ENCODE data around the gene BCL11B. TPM values are rescaled to one million over a fixed set of nuclear protein-coding genes. Genes with fewer than 3 reads are reported as not detected.

BCL11B gene
- total and polyA plus RNA-seq, 2 donors (not counting 1 experiment from before 2014, with no cell fraction given): 0.33 to 0.42 TPM

DNA sequence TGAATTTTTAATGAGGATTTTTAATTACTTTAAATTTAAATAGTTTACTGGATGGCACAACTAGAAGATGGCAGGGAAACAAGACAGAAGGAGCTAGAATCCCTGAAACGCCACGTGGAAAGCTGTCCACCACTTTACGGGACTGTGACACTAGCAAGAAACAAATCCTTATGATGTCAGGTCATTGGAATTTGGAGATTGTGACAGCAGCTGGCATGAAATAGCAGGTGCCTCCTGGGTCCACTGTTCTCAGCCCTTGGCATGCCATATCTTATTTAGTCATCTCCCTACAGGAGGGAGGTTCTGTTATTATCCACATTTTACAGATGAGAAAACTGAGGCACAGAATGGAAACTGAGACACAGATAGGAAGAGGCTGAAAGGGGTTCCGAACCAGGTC, 113.8 kb downstream of the BCL11B start:
- Mint-ChIP-seq H3K27me3 (no peaks in the 10 kb centered on the region), H3K4me3 (no peak overlapping the region), H3K27ac (no peak overlapping the region), H3K9me3 (ENCODE audit: insufficient read depth) (no peaks in the 10 kb centered on the region), H3K4me1 (no peaks in the 10 kb centered on the region)
- Histone ChIP-seq H3K4me1 (ENCODE audit: control insufficient read depth in 2 of 2, insufficient read depth in 2 of 2, low read length in 2 of 2) (no peaks in the 10 kb centered on the region), H4K20me1 (ENCODE audit: control insufficient read depth, insufficient read depth, low read length, poor library complexity, severe bottlenecking) (no peaks in the 10 kb centered on the region), H2AFZ (ENCODE audit: insufficient read depth, low read depth, low read length, poor library complexity, severe bottlenecking) (no peak overlapping the region), H3K79me2 (ENCODE audit: control insufficient read depth, insufficient read depth, low read length) (no peaks in the 10 kb centered on the region), H3K9ac (ENCODE audit: low read length) (no peak overlapping the region), H3K9me3 (ENCODE audit: control extremely low read depth in 1 of 3, control insufficient read depth in 2 of 3, insufficient read depth in 1 of 3, low read length in 2 of 3) (peaks cover 0 to 19% (median 0%) of the 10 kb centered on the region in 3 donors), H3K27ac (ENCODE audit: low read length in 2 of 2) (no peak overlapping the region), H3K36me3 (replicated peaks in 1 of 2; ENCODE audit: control extremely low read depth in 1 of 2, control insufficient read depth in 1 of 2, extremely low read depth in 1 of 2, insufficient read depth in 2 of 2, low read length in 1 of 2) (no peaks in the 10 kb centered on the region), H3K27me3 (replicated peaks in 1 of 4; ENCODE audit: control extremely low read depth in 1 of 4, control insufficient read depth in 3 of 4, insufficient read depth in 4 of 4, low read length in 3 of 4) (no peaks in the 10 kb centered on the region), H3K4me2 (replicated peaks; ENCODE audit: low read depth, low read length, poor library complexity, severe bottlenecking) (no peak overlapping the region), H3K4me3 (ENCODE audit: control extremely low read depth in 1 of 5, extremely low read depth in 1 of 5, insufficient read depth in 1 of 5, low read depth in 2 of 5, low read length in 4 of 5) (no peak overlapping the region)
- ChIA-PET CTCF (no interaction called here), POLR2A (no interaction called here)
- TF ChIP-seq EZH2 (IDR thresholded peaks at IDR 0.05; ENCODE audit: borderline replicate concordance, insufficient read depth, low read depth, low read length, poor library complexity, severe bottlenecking): no peak
- WGBS (ENCODE audit: insufficient coverage): 86% methylated on average over 4 of the region's 4 CpGs
- ATAC-seq (ENCODE audit: low read depth) (no peak), DNase-seq (no peak)
- intact Hi-C loops (cut with micrococcal nuclease): no loop called here

DNA sequence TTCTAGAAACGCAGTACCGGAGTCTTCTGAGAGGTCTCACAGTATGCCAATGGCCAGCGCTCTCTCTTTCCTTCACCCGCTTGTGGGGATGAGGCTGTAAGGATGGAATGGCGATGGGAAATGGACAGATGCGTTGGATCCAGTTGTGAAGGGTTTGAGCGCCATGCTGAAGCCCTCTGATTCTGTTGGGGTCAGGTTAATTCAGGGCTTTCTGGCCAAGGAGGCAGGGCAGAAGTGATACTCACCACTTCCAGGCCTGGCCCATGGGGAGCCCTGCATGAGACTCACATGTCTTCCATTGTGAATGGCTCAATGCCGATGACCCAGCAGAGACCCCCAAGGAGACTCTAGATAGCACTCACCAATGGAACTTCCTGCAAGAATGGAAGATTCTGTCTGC, 114.3 kb downstream of the BCL11B start:
- Mint-ChIP-seq H3K27me3 (no peaks in the 10 kb centered on the region), H3K4me1 (no peaks in the 10 kb centered on the region), H3K9me3 (ENCODE audit: insufficient read depth) (no peaks in the 10 kb centered on the region), H3K27ac (no peak overlapping the region), H3K4me3 (no peak overlapping the region)
- Histone ChIP-seq H3K36me3 (replicated peaks in 1 of 2; ENCODE audit: control extremely low read depth in 1 of 2, control insufficient read depth in 1 of 2, extremely low read depth in 1 of 2, insufficient read depth in 2 of 2, low read length in 1 of 2) (no peaks in the 10 kb centered on the region), H3K27me3 (replicated peaks in 1 of 4; ENCODE audit: control extremely low read depth in 1 of 4, control insufficient read depth in 3 of 4, insufficient read depth in 4 of 4, low read length in 3 of 4) (no peaks in the 10 kb centered on the region), H3K4me3 (ENCODE audit: control extremely low read depth in 1 of 5, extremely low read depth in 1 of 5, insufficient read depth in 1 of 5, low read depth in 2 of 5, low read length in 4 of 5) (no peak overlapping the region), H3K27ac (ENCODE audit: low read length in 2 of 2) (no peak overlapping the region), H4K20me1 (ENCODE audit: control insufficient read depth, insufficient read depth, low read length, poor library complexity, severe bottlenecking) (no peaks in the 10 kb centered on the region), H3K4me2 (replicated peaks; ENCODE audit: low read depth, low read length, poor library complexity, severe bottlenecking) (no peak overlapping the region), H2AFZ (ENCODE audit: insufficient read depth, low read depth, low read length, poor library complexity, severe bottlenecking) (no peak overlapping the region), H3K9me3 (ENCODE audit: control extremely low read depth in 1 of 3, control insufficient read depth in 2 of 3, insufficient read depth in 1 of 3, low read length in 2 of 3) (peaks cover 0 to 19% (median 0%) of the 10 kb centered on the region in 3 donors), H3K79me2 (ENCODE audit: control insufficient read depth, insufficient read depth, low read length) (no peaks in the 10 kb centered on the region), H3K4me1 (ENCODE audit: control insufficient read depth in 2 of 2, insufficient read depth in 2 of 2, low read length in 2 of 2) (no peaks in the 10 kb centered on the region), H3K9ac (ENCODE audit: low read length) (no peak overlapping the region)
- no peak for DNase-seq
- no peak for TF ChIP-seq EZH2 (IDR thresholded peaks at IDR 0.05; ENCODE audit: borderline replicate concordance, insufficient read depth, low read depth, low read length, poor library complexity, severe bottlenecking)
- TF ChIP-seq, protein P1, sequence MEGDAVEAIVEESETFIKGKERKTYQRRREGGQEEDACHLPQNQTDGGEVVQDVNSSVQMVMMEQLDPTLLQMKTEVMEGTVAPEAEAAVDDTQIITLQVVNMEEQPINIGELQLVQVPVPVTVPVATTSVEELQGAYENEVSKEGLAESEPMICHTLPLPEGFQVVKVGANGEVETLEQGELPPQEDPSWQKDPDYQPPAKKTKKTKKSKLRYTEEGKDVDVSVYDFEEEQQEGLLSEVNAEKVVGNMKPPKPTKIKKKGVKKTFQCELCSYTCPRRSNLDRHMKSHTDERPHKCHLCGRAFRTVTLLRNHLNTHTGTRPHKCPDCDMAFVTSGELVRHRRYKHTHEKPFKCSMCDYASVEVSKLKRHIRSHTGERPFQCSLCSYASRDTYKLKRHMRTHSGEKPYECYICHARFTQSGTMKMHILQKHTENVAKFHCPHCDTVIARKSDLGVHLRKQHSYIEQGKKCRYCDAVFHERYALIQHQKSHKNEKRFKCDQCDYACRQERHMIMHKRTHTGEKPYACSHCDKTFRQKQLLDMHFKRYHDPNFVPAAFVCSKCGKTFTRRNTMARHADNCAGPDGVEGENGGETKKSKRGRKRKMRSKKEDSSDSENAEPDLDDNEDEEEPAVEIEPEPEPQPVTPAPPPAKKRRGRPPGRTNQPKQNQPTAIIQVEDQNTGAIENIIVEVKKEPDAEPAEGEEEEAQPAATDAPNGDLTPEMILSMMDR (IDR thresholded peaks at IDR 0.05): no peak
- ChIA-PET CTCF (no interaction called here), POLR2A (no interaction called here)
- intact Hi-C loops (cut with micrococcal nuclease): no loop called here
- no peak for ATAC-seq (ENCODE audit: low read depth)
- WGBS (ENCODE audit: insufficient coverage): 94% methylated on average over 8 of the region's 8 CpGs
